COLO829 (cell line): ENCODE data around the gene PLEKHA8.

Source experiments
- DNase-seq: peaks from one replicate; pipeline ENCODE4 v3.0.0; 2012; ENCODE audit warnings: low spot score

The PLEKHA8 gene

GRCh38 chr7:30146127-30146612, 118.0 kb downstream of the PLEKHA8 start:
- no peak for DNase-seq

DNA sequence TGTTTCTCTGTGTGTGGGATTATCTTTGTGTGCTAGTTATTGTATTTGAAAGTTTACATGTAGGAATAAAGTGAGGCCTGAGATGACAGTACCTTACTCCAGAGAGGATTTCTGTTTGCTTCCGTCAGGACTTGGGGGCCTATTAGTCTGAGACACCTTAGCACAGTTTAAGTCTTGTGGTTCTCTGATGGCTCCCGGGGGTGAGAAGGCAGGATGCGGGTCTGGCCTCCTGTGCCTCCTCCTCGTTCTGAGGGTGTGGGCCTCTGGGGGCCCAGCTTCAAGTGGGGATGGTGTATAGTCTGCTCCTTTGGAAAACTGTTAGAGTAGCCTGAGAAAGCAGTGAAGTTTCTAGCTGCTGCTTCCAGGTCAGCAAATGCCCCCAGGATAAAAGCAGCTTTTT, 119.0 kb downstream of the PLEKHA8 start:
- DNase-seq, result no peak

- DNase-seq, result no peak
Measured at GRCh38 chr7:30147785-30148184, 119.6 kb downstream of the PLEKHA8 start.

GRCh38 chr7:30148426-30148825, 120.2 kb downstream of the PLEKHA8 start:
- no peak for DNase-seq

DNA sequence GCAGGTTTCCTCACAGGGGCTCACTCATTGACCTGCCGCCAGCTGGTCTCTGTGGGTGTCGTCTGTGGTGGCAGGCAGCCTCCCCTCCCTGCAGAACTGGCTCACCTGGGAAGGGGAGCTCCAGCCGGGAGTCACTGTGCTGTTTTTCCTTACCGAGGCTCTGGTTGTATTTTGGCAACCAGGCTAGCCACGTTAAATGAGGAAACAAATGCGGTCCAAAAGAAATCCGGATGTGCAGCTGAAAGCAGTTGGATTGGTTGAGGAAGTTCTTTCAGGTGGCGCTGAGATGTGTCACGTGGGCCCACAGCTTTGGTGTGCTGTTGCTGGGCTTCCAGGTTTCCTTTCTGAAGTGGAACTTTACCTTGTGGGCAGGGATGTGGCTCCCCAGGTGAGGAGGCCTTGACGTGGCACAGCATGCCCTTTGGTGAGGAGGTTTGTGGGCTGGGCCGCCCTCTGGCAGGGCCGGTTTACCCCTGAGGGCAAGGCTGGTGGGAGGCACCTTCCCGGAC, 120.8 kb downstream of the PLEKHA8 start:
- DNase-seq, result no peak

GRCh38 chr7:30149640-30150272, 121.5 kb downstream of the PLEKHA8 start:
- no peak for DNase-seq

- no peak for DNase-seq
Measured at GRCh38 chr7:30150711-30151110, 122.5 kb downstream of the PLEKHA8 start.

DNA sequence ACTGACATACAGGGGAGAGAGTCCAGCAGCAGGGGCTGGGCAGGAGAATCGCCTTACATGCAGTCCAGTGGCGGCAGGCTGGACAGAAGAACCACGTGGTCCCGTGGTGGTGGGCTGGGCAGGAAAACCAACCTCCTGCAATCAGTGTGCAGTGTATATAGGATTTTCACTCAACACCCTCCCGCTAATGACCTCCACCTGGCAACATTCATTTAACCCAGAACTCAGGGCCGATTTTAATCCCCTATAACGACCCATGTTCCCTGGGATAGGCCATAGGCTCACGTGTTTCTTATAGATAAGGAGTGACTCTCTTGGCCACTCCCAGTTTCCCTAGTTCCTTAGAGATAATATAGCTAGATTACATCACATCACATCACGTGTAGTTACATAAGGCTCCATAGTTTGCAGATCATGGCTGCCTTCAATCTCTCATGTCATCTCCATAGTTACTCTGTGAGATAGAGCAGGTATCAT, 125.9 kb downstream of the PLEKHA8 start:
- DNase-seq, result no peak

- DNase-seq, result no peak
Measured at GRCh38 chr7:30155481-30155880, 127.3 kb downstream of the PLEKHA8 start.

GRCh38 chr7:30157204-30157603, 129.0 kb downstream of the PLEKHA8 start:
- DNase-seq, result no peak

DNA sequence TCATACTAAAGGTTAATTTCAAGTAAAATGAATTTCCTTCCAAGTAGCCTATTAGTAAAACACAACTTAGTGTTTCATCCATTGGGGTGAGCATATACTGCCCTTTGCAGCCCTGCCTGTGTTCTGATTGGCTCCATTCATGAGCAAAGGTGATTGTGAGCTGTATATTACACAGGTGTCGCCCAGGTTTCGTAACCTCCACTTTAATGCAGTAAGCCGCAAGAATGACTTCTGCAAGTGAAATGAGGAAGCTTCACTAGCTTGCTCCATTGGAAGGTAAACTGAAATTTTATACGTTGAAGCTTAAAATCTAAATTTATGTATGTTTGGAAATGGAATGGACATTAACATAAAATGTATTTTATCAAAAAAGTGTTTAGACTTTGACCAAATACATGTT, 131.0 kb downstream of the PLEKHA8 start:
- DNase-seq, result no peak

DNA sequence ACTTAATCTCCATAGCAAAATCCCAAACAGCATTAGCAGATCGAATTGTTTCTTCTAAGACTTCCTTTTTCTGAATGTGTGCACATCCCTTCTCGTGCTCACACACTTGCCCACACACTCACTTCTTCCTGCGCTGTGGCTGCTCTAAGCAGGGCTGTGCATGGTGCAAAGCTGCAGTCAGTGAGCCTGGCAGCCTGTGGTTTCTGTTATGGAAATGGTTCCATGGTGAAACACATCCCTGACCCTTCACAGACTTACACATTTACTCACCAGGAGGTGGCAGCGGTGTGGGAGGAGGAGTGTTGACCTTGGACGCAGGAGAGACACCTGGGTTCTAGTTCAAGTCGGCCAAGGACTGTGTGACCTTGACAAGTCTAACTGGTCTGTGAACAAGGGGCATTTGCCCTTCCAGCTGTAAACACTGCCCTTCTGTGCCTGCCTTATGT, 131.5 kb downstream of the PLEKHA8 start:
- DNase-seq, result no peak

DNA sequence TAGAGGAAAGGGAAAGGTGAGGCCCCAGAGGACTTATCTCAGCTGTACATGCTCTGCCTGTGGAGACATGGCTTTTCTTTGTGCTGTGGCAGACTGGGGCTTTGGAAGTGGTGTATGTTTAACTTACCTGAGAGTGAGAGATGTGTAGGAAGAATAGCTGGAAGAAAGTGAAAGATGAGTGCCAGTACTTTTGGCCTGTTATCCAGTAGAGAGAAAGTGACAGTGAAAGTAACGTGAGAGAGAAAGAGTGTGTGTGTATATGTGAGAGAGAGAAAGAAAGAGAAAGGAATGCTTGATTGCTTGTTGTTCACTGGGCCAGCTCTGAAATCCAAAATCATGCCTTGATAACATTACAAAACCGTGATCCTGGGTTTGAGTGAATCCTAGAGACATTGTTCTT, 132.1 kb downstream of the PLEKHA8 start:
- no peak for DNase-seq

DNA sequence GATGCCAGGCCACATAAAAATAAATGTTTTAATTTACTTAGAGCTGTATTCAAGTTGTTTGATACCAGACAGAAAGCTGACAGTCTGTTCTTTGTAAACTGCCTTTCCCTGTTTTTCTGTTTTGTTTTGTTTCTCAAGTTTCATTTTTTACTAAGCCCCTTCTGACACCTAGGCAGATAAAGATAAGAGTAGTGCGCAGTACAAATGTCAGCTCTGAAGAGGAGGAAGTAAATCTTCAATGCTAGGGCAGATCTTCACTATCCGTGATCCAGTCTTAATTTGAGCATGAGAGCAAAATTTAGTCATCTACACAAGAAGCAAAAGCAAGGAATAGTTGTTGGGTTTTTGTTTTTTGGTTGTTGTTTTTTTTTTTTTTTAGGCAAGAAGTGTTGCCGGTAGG, 133.9 kb downstream of the PLEKHA8 start:
- no peak for DNase-seq

- peak; percentile 94 for DNase-seq
Measured at GRCh38 chr7:30162622-30163124, 134.5 kb downstream of the PLEKHA8 start.

- DNase-seq, result peak; percentile 79
Measured at GRCh38 chr7:30163231-30163894, 135.2 kb downstream of the PLEKHA8 start.

DNA sequence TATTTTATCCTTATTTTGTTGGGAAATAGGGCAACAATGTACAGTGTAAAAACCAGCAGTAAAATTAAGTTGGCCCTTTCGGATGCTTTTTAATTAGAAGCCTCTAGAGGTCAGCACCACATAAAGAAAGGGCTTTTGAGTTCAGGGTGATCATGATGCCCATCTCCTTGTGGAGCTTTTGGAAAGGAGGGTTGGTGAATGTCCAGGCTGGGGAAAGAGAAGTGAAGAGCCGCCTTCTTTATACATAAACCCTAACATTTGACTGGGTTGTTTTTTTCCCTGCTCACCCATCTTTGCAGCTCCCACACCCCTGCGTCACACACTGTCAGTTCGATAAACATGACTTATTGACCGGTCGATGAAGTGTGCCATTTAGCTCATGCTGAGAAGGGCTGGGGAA, 136.4 kb downstream of the PLEKHA8 start:
- peak; percentile 78 for DNase-seq

- DNase-seq, result no peak
Measured at GRCh38 chr7:30165590-30165989, 137.4 kb downstream of the PLEKHA8 start.

GRCh38 chr7:30166155-30166840, 138.1 kb downstream of the PLEKHA8 start:
- no peak for DNase-seq

DNA sequence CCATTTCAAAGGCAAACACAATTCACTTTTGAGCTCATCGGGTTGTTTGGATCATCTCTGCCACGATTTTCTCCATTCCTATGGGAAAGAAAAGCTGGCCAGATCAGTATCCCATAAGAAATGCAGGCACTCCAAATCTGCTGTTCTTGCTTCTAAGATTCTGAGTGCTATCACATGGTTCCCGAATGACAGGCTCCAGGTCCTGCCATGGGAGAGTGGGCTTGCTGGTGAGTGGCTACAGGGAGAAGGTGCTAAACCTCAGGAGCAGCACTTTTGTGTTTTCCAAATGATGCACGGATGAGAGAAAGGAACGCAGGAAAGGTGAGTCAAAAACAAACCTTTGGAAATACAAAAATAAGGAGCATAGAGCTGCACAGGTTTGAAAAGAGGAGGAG, 138.6 kb downstream of the PLEKHA8 start:
- no peak for DNase-seq

GRCh38 chr7:30167901-30168300, 139.7 kb downstream of the PLEKHA8 start:
- DNase-seq, result no peak

GRCh38 chr7:30168835-30169573, 140.8 kb downstream of the PLEKHA8 start:
- peak; percentile 47 for DNase-seq
